GM18526 (cell line): Measurements from ENCODE around the gene CACNB4.

Source experiments
- POLR2A ChIP-seq: IDR thresholded peaks from 3 replicates; pipeline ENCODE4 v1.6.1; 2011; ENCODE audit not compliant: insufficient read length; ENCODE audit errors: extremely low read depth

CACNB4 gene

DNA sequence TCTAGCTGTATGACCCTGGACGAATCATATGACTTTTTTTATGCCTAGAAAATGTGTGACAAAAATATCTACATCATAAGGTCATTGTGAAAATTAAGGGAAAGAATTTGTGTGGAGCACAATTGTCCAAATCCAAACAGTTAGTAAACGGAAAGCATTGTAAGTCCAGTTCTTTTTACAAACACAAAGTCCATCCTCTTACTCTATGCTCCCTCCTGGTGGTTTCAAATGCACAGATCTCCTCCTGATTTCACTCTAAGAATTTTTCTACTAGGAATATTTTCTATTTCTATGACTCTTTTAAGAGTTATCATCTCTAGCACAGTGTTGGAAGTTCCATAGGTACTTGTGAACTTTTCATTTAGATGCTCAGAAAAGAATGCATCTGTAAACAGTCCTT, 145.4 kb downstream of the CACNB4 start:
- no peak for TF ChIP-seq POLR2A

DNA sequence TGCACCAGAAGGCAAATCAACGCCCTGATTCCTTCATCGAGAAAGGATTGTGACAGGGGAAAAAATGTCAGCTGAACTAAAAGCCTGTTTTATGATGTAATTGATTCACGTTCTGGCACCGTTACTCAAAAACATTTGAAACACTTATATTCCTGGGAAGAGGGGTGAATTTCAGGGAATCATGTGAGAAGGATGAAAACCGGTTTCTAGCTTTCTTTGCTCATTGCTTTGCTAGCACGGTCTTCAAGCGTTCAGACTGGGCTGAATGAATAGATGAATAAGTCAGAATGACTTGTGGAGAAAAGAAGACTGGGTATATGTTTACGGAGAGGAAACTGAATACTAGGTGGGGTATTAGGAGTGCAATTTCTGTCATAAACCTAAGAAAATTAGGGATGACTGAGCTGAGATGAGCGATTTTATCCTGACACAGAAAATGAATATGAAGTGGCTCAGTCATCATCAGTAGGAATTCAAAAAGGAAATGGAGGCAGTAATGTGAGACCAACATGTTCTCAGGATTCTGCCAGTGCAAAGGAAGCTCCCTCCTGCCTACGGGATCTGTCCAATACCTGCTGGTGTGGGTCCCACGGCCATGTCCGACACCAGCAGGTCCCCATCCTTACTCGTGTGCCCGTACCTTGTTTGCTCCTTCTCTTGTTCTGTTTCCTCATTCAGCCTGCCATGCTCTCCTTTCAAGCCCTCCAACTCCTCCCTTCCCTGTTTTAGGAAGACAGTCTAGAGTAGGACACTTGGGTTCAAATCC, 146.0 kb downstream of the CACNB4 start:
- TF ChIP-seq POLR2A, result no peak

DNA sequence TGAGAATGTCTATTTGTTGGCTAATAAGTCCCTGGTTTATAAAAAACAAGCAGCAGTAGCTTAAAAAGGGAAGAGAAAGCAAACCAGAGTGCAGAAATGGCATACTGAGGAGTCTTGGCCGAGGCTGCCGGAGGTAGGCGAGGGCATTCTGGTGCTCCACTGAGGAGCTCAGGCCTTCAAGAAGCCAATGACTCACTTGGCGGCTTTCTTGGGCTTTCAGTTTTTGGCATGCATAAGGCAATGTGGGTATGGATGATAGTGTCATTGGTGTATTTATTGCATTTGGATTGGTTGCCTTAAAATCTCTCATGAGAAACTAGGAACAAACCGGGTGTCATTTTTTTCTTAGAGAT, 151.1 kb downstream of the CACNB4 start:
- no peak for TF ChIP-seq POLR2A

DNA sequence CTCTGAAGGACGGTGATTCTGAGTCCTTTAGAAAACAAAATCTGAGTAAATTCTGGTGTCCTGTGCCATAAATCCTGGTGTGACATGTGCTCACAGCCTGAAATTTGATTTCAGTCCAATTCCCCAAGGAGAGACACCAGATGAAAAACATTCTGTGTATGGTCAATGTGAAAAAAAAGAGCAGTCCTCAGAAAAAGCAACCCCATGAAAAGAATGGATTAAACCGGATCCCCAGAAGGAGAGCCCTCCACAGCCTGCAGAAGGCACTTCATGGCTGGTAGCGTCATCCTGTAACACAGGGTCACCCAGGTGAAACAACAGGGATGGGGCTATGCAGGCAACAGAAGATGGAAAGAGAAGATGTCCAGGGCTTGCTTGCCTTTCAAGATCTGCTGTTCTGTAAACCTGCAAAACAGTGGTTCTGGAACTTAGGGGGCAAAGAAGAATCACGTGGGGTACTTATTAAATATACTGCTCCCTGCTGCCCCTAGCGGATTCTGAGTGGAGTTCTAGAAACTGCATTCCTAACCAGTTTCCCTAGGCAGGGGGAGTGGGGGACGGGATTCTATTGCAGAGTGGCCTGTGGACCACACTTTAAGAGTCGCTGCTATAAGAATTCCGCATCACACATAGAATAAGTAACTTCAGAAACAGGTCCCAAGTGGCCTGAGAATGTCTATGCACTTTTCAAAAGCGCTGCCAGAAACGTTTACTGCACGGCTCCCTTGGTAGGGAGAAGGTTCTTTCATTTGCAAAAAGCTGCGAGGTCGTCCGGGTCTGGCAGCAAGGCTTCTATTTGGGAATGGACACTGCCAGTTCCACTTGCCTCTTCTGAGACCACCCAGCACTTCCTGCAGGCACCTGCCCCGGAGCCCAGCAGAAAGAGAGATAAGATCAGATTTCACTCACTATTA, 151.7 kb downstream of the CACNB4 start:
- TF ChIP-seq POLR2A, result no peak

DNA sequence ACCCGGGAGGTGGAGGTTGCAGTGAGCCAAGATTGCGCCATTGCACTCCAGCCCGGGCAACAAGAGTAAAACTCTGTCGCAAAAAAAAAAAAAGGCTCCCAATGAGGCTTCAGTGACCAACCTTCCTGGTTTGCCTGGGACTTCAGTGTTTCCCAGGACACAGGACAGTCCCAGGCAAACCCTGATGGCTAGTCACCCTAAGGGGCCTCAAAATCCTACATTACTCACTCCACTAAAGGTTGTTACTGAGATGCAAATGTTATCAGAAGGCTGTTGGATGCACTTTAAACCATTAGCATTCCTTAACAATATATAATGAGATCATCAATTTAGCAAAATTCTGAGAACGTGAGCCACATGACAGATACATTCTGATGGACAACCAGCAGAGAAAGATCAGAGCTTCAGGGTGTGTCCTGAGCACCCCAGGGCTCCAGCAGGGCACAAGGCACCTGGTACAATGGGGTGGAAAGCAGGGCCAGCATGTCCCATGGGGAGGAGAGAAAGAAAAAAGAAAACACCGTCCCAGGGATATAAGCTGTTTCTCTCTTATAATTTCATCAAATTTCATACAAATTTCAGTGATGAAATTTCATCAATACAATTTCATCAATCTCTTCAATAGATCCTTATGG, 152.5 kb downstream of the CACNB4 start:
- no peak for TF ChIP-seq POLR2A

DNA sequence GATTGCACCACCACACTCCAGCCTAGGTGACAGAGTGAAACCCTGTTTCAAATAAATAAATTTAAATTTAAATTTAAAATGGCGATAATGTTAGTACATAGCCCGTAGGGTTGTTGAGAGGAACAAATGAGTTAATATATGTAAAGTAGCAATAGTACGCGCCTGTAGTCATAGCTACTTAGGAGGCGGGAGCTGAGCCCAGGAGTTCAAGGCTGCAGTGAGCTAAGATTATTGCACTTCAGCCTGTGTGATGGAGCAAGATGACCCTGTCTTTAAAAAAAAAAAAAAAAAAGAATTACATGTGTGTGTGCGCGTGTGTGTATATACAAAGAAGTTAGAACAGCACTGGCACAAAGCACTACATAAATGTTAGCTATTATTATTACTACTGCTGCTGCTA, 153.2 kb downstream of the CACNB4 start:
- no peak for TF ChIP-seq POLR2A

DNA sequence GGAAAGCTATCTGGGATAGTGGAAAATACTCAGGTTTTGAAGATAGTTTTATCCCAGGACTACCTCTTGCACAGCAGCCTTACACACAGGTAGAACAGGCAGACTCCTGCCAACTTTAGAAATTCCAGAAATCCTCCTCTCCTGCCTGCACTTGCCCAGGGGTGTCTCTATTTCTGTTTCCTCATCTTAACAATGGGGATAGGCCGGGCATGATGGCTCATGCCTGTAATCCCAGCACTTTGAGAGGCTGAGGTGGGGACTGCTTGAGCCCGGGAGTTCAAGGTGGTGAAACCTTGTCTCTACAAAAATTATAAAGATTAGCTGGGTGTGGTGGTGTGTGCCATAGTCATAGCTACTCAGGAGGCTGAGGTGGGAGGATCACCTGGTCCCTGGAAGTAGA, 153.7 kb downstream of the CACNB4 start:
- no peak for TF ChIP-seq POLR2A

DNA sequence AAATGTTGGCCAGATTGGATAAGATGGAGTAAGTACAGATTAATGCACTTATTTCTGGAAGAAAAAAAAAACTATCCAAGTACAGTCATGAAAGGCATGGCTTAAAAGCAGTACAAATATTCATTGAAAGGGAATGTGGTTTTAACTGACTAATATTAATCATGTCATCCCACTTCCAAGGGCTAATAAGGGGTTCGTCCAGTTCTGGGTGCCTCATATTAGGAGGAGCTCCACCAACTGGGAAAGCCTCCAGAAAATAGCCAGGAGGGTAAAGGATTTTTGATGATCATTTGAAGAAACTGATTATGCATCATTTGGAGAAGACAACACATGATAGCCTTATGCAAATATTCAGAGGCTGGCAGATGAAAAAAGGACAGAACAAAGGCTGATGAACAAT, 155.4 kb downstream of the CACNB4 start:
- TF ChIP-seq POLR2A, result no peak

DNA sequence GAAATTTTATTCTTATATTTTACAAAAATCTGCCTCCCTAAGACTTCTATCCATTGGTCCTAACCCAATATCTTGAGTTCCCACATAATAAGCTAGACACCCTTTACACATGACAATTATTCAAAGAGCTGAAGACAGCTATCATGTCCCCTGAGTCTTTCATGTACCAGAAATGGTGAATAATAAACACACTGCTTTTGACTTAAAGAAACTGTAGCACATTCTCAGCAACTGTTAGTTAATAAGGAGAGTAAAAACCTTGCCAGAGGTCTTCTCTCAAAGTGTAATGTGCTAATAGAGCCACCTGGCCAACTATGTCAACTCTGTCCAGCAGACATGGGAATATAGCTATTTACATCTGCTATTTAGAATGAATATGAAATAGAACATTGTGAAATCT, 160.9 kb downstream of the CACNB4 start:
- no peak for TF ChIP-seq POLR2A

DNA sequence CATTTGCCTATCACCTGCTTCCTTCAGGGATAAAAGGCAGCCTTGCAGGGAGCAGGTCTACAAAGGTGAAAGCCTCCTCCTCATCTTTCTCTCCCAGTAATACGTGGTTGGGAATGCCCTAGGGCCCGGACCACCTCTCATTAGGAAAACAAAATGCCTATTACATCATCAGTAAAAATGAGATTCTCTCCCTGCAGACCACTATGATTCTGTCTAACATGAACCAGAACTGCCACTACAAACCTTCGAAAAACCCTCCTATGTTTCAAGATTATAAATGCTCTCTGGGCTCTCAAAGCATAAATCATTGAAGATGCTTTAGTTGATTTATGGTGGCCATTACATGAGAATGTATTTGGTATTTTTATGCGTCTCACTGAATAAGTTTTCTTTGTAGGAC, 162.2 kb downstream of the CACNB4 start:
- no peak for TF ChIP-seq POLR2A

DNA sequence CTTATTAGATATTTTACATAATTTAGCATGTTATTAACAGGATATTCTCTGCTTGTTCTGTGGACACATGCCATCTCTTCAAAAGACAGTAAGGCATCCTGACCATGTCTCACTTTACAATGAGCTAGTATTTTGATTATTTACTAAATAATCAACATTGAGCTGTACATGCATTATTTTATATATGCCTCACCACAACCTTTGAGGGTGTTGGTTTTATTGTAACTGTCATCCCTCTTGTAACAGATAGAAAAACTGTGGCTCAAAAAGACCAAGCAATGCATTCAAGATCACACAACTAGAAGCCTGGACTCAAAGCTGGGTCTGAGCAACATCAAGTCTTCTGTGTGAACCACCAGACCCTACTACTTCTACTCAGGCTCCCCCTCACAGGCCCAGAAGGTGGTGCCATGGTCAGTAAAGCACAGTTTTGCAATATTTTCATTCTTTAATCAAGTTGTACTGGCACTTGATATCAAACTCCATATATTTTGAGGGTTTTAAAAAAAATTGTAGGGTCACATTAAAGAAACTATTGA, 165.5 kb downstream of the CACNB4 start:
- no peak for TF ChIP-seq POLR2A

DNA sequence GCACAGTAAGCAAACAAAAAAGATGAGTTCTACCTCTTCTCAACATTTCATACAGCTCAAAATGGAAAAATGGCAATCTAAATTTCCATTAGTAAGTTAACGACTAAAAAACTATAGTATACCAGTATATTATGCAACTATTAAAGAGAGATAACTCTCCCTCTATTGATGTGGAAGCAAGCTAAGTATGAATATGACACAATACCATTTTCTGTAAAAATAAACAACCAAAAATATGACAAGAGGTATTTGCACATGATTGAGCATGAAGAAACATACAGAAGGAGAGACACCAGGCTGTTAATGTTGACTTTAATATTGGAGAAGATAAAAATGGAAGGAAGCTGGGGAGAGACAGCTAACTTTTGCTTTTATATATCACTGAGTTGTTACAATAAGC, 167.1 kb downstream of the CACNB4 start:
- no peak for TF ChIP-seq POLR2A

DNA sequence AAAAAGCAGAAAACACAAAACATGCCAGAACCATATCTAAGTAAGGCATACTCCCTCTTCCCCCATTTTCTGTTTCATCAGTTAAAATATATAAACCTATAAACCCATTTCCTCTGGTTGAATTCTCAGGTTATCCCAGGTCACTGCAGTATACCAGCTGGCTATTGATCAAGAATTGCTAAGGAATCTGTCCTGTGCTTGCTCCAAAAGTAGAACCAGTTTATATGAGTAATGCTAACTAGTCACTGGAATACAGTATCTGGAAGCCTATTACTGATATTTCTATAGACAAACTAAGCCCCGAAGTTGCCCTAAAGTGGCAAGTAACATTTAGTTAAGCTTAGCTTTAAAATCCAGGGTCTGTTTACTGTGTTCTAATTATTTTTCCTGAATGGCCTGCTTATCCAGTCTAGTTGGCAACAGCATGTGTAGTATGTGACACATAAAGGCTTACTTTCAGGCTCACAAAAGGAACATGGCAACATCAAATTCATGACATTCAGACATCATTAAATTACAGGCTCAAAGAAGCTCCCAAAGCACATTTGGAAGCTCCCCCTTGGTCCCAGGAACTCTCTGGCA, 167.7 kb downstream of the CACNB4 start:
- no peak for TF ChIP-seq POLR2A

DNA sequence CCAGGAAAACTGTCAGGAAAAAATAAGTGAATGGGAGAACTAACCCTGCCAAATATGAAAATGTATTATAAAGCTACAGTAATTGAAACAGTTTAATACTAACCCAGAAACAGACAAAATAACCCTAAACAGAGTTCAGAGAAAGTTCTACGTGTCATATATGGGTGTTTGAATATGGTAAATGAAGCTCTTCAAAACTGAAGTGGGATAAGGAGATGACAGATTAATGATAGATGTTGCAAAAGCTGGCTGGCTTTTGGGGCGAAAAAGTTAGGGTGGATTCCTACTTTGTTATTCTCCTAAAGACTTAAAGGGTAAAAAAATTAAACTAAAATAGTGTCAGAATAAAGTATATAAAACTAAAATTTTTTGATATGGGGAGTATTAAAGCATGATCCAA, 168.8 kb downstream of the CACNB4 start:
- TF ChIP-seq POLR2A, result no peak

DNA sequence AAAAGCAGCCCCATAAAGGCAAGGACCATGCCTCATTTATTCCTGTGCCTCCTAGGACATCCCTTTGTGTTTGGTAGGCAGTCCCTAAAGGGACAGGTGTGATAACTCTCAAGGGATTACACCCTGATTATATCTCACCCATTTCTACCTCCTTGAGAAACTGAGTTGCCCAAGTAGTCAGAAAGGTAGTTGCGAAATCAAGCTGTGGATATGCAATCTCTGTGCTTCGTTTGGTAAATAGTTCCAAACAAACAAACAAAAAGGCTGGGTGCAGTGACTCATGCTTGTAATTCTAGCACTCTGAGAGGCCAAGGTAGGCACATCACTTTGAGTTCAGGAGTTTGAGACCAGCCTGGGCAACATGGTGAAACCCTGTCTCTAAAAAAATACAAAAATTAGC, 170.5 kb downstream of the CACNB4 start:
- TF ChIP-seq POLR2A, result no peak
